Common myeloid progenitor, CD34-positive (primary cell): ENCODE results near the gene CEL.

Source experiments
- CTCF ChIA-PET: fragments of 350-600 bp; sonication (Branson Sonifier 250); formaldehyde crosslinking; loops from one replicate; lab custom pipeline; 2021; ENCODE audit warnings: antibody characterized with exemption; lab: Charles Lee
- POLR2A ChIA-PET: fragments of 350-600 bp; sonication (Branson Sonifier 250); formaldehyde crosslinking; loops from one replicate; lab custom pipeline; 2021; ENCODE audit warnings: antibody characterized with exemption; lab: Charles Lee
- DNase-seq, 3 donors: peaks; one replicate each; pipeline versions ENCODE4 v3.0.0 to v3.0.0-alpha.2; 2013
- H3K27ac ChIP-seq, 2 experiments: 1 replicate in 1 of 2; 2 replicates in 1 of 2; pipeline ENCODE4 v1.7.0; 2013; ENCODE audit warnings: inconsistent platforms in 2 of 2, low read length in 2 of 2, mild to moderate bottlenecking in 2 of 2, low read depth in 1 of 2, moderate library complexity in 1 of 2; ENCODE audit not compliant: severe bottlenecking in 2 of 2, insufficient read depth in 1 of 2, poor library complexity in 1 of 2
- H3K27me3 ChIP-seq, 5 experiments: replicated peaks in 2 of 5; 1 replicate in 3 of 5; 2 replicates in 2 of 5; pipeline versions ENCODE4 v1.6.1 to v1.7.0; 2013; ENCODE audit warnings: low read length in 4 of 5, mild to moderate bottlenecking in 2 of 5, moderate library complexity in 2 of 5, inconsistent platforms in 1 of 5; ENCODE audit not compliant: insufficient read depth in 5 of 5, control insufficient read depth in 4 of 5
- H3K36me3 ChIP-seq, 4 experiments: 1 replicate in 2 of 4; 2 replicates in 2 of 4; pipeline versions ENCODE4 v1.6.1 to v1.7.0; 2013; ENCODE audit warnings: low read length in 3 of 4, control low read depth in 1 of 4, mild to moderate bottlenecking in 1 of 4; ENCODE audit not compliant: control insufficient read depth in 4 of 4, insufficient read depth in 4 of 4
- H3K4me1 ChIP-seq, 4 experiments: 1 replicate in 3 of 4; 2 replicates in 1 of 4; pipeline versions ENCODE4 v1.6.1 to v1.7.1; 2013; ENCODE audit warnings: low read length in 3 of 4, mild to moderate bottlenecking in 3 of 4, control low read depth in 1 of 4, inconsistent platforms in 1 of 4, moderate library complexity in 1 of 4; ENCODE audit not compliant: control insufficient read depth in 4 of 4, insufficient read depth in 4 of 4; ENCODE audit errors: control extremely low read depth in 1 of 4
- H3K4me3 ChIP-seq, 7 experiments: 1 replicate in 4 of 7; 2 replicates in 3 of 7; pipeline versions ENCODE4 v1.5.1 to v1.7.0; 2013; ENCODE audit warnings: mild to moderate bottlenecking in 7 of 7, low read length in 6 of 7, moderate library complexity in 6 of 7, inconsistent platforms in 2 of 7, low read depth in 2 of 7, control low read depth in 1 of 7; ENCODE audit not compliant: insufficient read depth in 4 of 7, control insufficient read depth in 1 of 7; ENCODE audit errors: extremely low read depth in 1 of 7
- H3K9me3 ChIP-seq, 5 experiments: 1 replicate in 4 of 5; 2 replicates in 1 of 5; pipeline versions ENCODE4 v1.6.1 to v1.7.1; 2013; ENCODE audit warnings: low read length in 4 of 5, mild to moderate bottlenecking in 2 of 5, inconsistent platforms in 1 of 5, low read depth in 1 of 5, moderate library complexity in 1 of 5; ENCODE audit not compliant: control insufficient read depth in 4 of 5, insufficient read depth in 2 of 5; ENCODE audit errors: control extremely low read depth in 1 of 5
- WGBS: methylation state at CpG from one replicate; pipeline ENCODE4 v1.1.5; 2013; ENCODE audit not compliant: insufficient coverage; 5-methylcytosine and 5-hydroxymethylcytosine counted together

CEL gene

GRCh38 chr9:133055788-133056420 is 5.9 kb upstream of the CEL start:
- no peak overlapping the region for H3K27ac ChIP-seq
- no peaks in the 10 kb centered on the region for H3K9me3 ChIP-seq
- H3K36me3 ChIP-seq: peaks cover 2 to 72% (median 42%) of the 10 kb centered on the region in 4 experiments
- WGBS: 99% methylated on average over 17 of the region's 17 CpGs
- H3K27me3 ChIP-seq: no peaks in the 10 kb centered on the region
- H3K4me3 ChIP-seq: no peak overlapping the region
- POLR2A ChIA-PET: interaction anchor here (0.8 kb wide), 1 partner anchor 8 kb away, joined by 4 read pairs; no protein-coding TSS in a partner anchor
- peaks cover 5 to 49% (median 47%) of the 10 kb centered on the region in 4 experiments for H3K4me1 ChIP-seq
- CTCF ChIA-PET: interaction anchor here (0.7 to 2.7 kb wide), 6 partner anchors 14 to 88 kb away, joined by 3 to 15 read pairs (median 4); no protein-coding TSS in a partner anchor
- DNase-seq: no peak

GRCh38 chr9:133056533-133056932 is 5.2 kb upstream of the CEL start:
- Histone ChIP-seq H3K4me3 (peak overlapping the region in 1 of 7 experiments; percentile 16), H3K27me3 (no peaks in the 10 kb centered on the region), H3K4me1 (peaks cover 5 to 55% (median 53%) of the 10 kb centered on the region in 4 experiments), H3K27ac (no peak overlapping the region), H3K36me3 (peaks cover 2 to 66% (median 36%) of the 10 kb centered on the region in 4 experiments), H3K9me3 (no peaks in the 10 kb centered on the region)
- ChIA-PET CTCF (interaction anchor here (0.7 to 2.7 kb wide), 10 partner anchors 11 to 91 kb away, joined by 3 to 15 read pairs (median 4); no protein-coding TSS in a partner anchor), POLR2A (interaction anchor here (0.5 to 0.8 kb wide), 2 partner anchors 9 to 418 kb away, joined by 3 to 4 read pairs; no protein-coding TSS in a partner anchor)
- no peak for DNase-seq
- 91% methylated on average over 13 of the region's 13 CpGs for WGBS

- Histone ChIP-seq H3K9me3 (no peaks in the 10 kb centered on the region), H3K4me3 (peak overlapping the region in 3 of 7 experiments; percentile 11 to 51 (median 16)), H3K36me3 (peaks cover 2 to 61% (median 32%) of the 10 kb centered on the region in 4 experiments), H3K27ac (peak overlapping the region in 1 of 2 experiments; percentile 77), H3K4me1 (peaks cover 5 to 60% (median 57%) of the 10 kb centered on the region in 4 experiments), H3K27me3 (no peaks in the 10 kb centered on the region)
- 22% methylated on average over 5 of the region's 8 CpGs for WGBS
- peak; percentile 46 to 86 (median 78) for DNase-seq
- CTCF ChIA-PET: interaction anchor here (0.6 to 2.7 kb wide), 13 partner anchors 8 to 90 kb away, joined by 3 to 15 read pairs (median 4); no protein-coding TSS in a partner anchor
- POLR2A ChIA-PET: interaction anchor here (0.5 to 0.8 kb wide), 2 partner anchors 10 to 418 kb away, joined by 3 to 4 read pairs; no protein-coding TSS in a partner anchor
These were observed 4.8 kb upstream of the CEL start for GRCh38 chr9:133057006-133057405.

- ChIA-PET POLR2A (no interaction called here), CTCF (interaction anchor here (0.6 to 2.7 kb wide), 14 partner anchors 9 to 90 kb away, joined by 3 to 15 read pairs (median 4); no protein-coding TSS in a partner anchor)
- peaks cover 5 to 63% (median 59%) of the 10 kb centered on the region in 4 experiments for H3K4me1 ChIP-seq
- H3K27ac ChIP-seq: peak overlapping the region in 1 of 2 experiments; percentile 77
- H3K9me3 ChIP-seq: no peaks in the 10 kb centered on the region
- 95% methylated on average over 11 of the region's 12 CpGs for WGBS
- peaks cover 2 to 56% (median 29%) of the 10 kb centered on the region in 4 experiments for H3K36me3 ChIP-seq
- no peaks in the 10 kb centered on the region for H3K27me3 ChIP-seq
- no peak for DNase-seq
- peak overlapping the region in 1 of 7 experiments; percentile 51 for H3K4me3 ChIP-seq
These were observed 4.2 kb upstream of the CEL start for GRCh38 chr9:133057553-133057952.

- peak overlapping the region in 1 of 7 experiments; percentile 51 for H3K4me3 ChIP-seq
- ChIA-PET CTCF (interaction anchor here (1.1 to 2.7 kb wide), 9 partner anchors 9 to 89 kb away, joined by 3 to 15 read pairs (median 5); no protein-coding TSS in a partner anchor), POLR2A (interaction anchor here (0.8 kb wide), 1 partner anchor 27 kb away, joined by 3 read pairs; the partner anchor contains the start of gene GTF3C5)
- no peaks in the 10 kb centered on the region for H3K9me3 ChIP-seq
- peaks cover 2 to 52% (median 27%) of the 10 kb centered on the region in 4 experiments for H3K36me3 ChIP-seq
- DNase-seq: no peak
- WGBS: 93% methylated on average over 7 of the region's 7 CpGs
- peak overlapping the region in 1 of 2 experiments; percentile 77 for H3K27ac ChIP-seq
- H3K4me1 ChIP-seq: peaks cover 5 to 65% (median 62%) of the 10 kb centered on the region in 4 experiments
- H3K27me3 ChIP-seq: no peaks in the 10 kb centered on the region
These were observed 3.7 kb upstream of the CEL start for GRCh38 chr9:133058071-133058470.

- Histone ChIP-seq H3K4me1 (peaks cover 5 to 71% (median 68%) of the 10 kb centered on the region in 4 experiments), H3K36me3 (peaks cover 2 to 46% (median 24%) of the 10 kb centered on the region in 4 experiments), H3K9me3 (no peaks in the 10 kb centered on the region), H3K27me3 (no peaks in the 10 kb centered on the region), H3K4me3 (peak overlapping the region in 1 of 7 experiments; percentile 28), H3K27ac (peak overlapping the region; percentile 43 to 77)
- peak; percentile 25 to 78 (median 68) for DNase-seq
- CTCF ChIA-PET: interaction anchor here (1.1 to 2.7 kb wide), 6 partner anchors 10 to 90 kb away, joined by 3 to 15 read pairs (median 6); no protein-coding TSS in a partner anchor
- 64% methylated on average over 10 of the region's 12 CpGs for WGBS
- POLR2A ChIA-PET: interaction anchor here (0.8 kb wide), 1 partner anchor 28 kb away, joined by 3 read pairs; the partner anchor contains the start of gene GTF3C5
These were observed 3.0 kb upstream of the CEL start for GRCh38 chr9:133058550-133059320.
